SK-N-SH (cell line): Measurements from ENCODE around the gene ASPG. TPM values are rescaled to one million over a fixed set of nuclear protein-coding genes. Genes with fewer than 3 reads are reported as not detected.

ENCODE experiments used
- CTCF ChIA-PET: fragments of 300-600, 350-600 bp; formaldehyde crosslinking; extraction: SDS; loops from one replicate; lab custom pipeline; 2021; lab: Yijun Ruan, JAX
- POLR2A ChIA-PET: fragments of 350-600 bp; sonication (Branson Sonifier 250); formaldehyde crosslinking; extraction: SDS; loops from one replicate; lab custom pipeline; 2020; ENCODE audit warnings: antibody characterized with exemption, inconsistent platforms; lab: Yijun Ruan, JAX
- DNase-seq: peaks from one replicate; pipeline ENCODE4 v3.0.0; 2012
- H2AFZ ChIP-seq: fragments of 200-600 bp; sonication (generic); 2 replicates; pipeline ENCODE4 v1.8.1; 2016; ENCODE audit warnings: antibody characterized with exemption, mild to moderate bottlenecking, low read depth
- H3F3A ChIP-seq: fragments of 200-600 bp; sonication (generic); replicated peaks from 2 replicates; pipeline ENCODE3; 2016; ENCODE audit warnings: antibody characterized with exemption, mild to moderate bottlenecking; ENCODE audit not compliant: insufficient read depth
- H3K27ac ChIP-seq, 2 experiments: fragments of 200-500 bp in 1 of 2; fragments of 200-600 bp in 1 of 2; sonication (Bioruptor generic) in 1 of 2; sonication (generic), shearing (Covaris generic) in 1 of 2; 2 replicates each; pipeline versions ENCODE4 v1.5.1 to v1.6.1; 2014 to 2016; ENCODE audit warnings: low read depth in 2 of 2, inconsistent platforms in 1 of 2, low read length in 1 of 2, mild to moderate bottlenecking in 1 of 2, mixed read lengths in 1 of 2
- H3K27me3 ChIP-seq: fragments of 200-600 bp; sonication (generic), shearing (Covaris generic); 2 replicates; pipeline ENCODE4 v1.6.1; 2016; ENCODE audit warnings: mixed run types; ENCODE audit not compliant: insufficient read depth
- H3K36me3 ChIP-seq, 2 experiments: fragments of 200-500 bp in 1 of 2; fragments of 200-600 bp in 1 of 2; sonication (Bioruptor generic) in 1 of 2; sonication (generic) in 1 of 2; replicated peaks in 1 of 2; 2 replicates each; pipeline versions ENCODE3 to v1.5.1; 2014 to 2016; ENCODE audit warnings: low read length in 1 of 2, mild to moderate bottlenecking in 1 of 2; ENCODE audit not compliant: insufficient read depth in 2 of 2, control insufficient read depth in 1 of 2
- H3K4me1 ChIP-seq, 2 experiments: fragments of 200-500 bp in 1 of 2; fragments of 200-600 bp in 1 of 2; sonication (Bioruptor generic) in 1 of 2; sonication (generic), shearing (Covaris generic) in 1 of 2; 2 replicates each; pipeline versions ENCODE4 v1.5.1 to v1.6.1; 2014 to 2016; ENCODE audit warnings: low read depth in 1 of 2, low read length in 1 of 2, mixed run types in 1 of 2; ENCODE audit not compliant: insufficient read depth in 2 of 2, control insufficient read depth in 1 of 2
- H3K4me2 ChIP-seq: fragments of 200-600 bp; sonication (generic), shearing (Covaris generic); 2 replicates; pipeline ENCODE4 v1.6.1; 2017; ENCODE audit warnings: mixed run types
- H3K4me3 ChIP-seq, 2 experiments: fragments of 200-500 bp in 1 of 2; fragments of 200-600 bp in 1 of 2; sonication (Bioruptor generic) in 1 of 2; sonication (generic), shearing (Covaris generic) in 1 of 2; 2 replicates each; pipeline versions ENCODE4 v1.5.1 to v1.8.1; 2014 to 2016; ENCODE audit warnings: low read depth in 2 of 2, inconsistent platforms in 1 of 2, low read length in 1 of 2, mild to moderate bottlenecking in 1 of 2, mixed read lengths in 1 of 2, moderate library complexity in 1 of 2
- H3K79me2 ChIP-seq: fragments of 200-600 bp; sonication (generic); 2 replicates; pipeline ENCODE4 v1.8.1; 2017; ENCODE audit warnings: mild to moderate bottlenecking; ENCODE audit not compliant: insufficient read depth
- H3K9ac ChIP-seq: fragments of 200-600 bp; sonication (generic); 2 replicates; pipeline ENCODE4 v1.6.1; 2017; ENCODE audit warnings: mixed run types
- H3K9me2 ChIP-seq: fragments of 200-600 bp; sonication (generic); 2 replicates; pipeline ENCODE4 v1.6.1; 2017; ENCODE audit warnings: mixed run types
- H3K9me3 ChIP-seq: fragments of 200-600 bp; sonication (generic); 2 replicates; pipeline ENCODE4 v1.6.1; 2017; ENCODE audit warnings: mixed run types, mild to moderate bottlenecking, moderate library complexity
- H4K20me1 ChIP-seq: fragments of 200-600 bp; sonication (generic); 2 replicates; pipeline ENCODE4 v1.6.1; 2017; ENCODE audit warnings: mild to moderate bottlenecking, mixed run types; ENCODE audit not compliant: insufficient read depth
- CHD2 ChIP-seq: fragments of 150-350 bp; IDR thresholded peaks from 2 replicates; pipeline ENCODE4 v1.6.1; 2018; ENCODE audit warnings: low read length; ENCODE audit not compliant: partially characterized antibody
- ELF1 ChIP-seq: IDR thresholded peaks from 2 replicates; pipeline ENCODE4 v1.4.0; 2012
- EP300 ChIP-seq, 2 experiments: IDR thresholded peaks; 2 replicates each; pipeline versions ENCODE4 v1.4.0 to v1.6.1; 2012; ENCODE audit warnings: borderline replicate concordance in 1 of 2, low read depth in 1 of 2, low read length in 1 of 2
- EZH2phosphoT487 ChIP-seq: fragments of 200-600 bp; sonication (generic); IDR thresholded peaks from 2 replicates; pipeline ENCODE4 v1.6.1; 2017; ENCODE audit warnings: low read depth, mixed run types, mild to moderate bottlenecking, antibody characterized with exemption, moderate library complexity, borderline replicate concordance
- MEF2A ChIP-seq: IDR thresholded peaks from 2 replicates; pipeline ENCODE4 v1.4.0; 2012; ENCODE audit warnings: low read depth, borderline replicate concordance
- MXI1 ChIP-seq: IDR thresholded peaks from 2 replicates; pipeline ENCODE4 v1.6.1; 2012; ENCODE audit warnings: mild to moderate bottlenecking, low read depth, low read length, improper control_type of control experiment
- NFIC ChIP-seq: IDR thresholded peaks from 2 replicates; pipeline ENCODE4 v1.4.0; 2012; ENCODE audit warnings: borderline replicate concordance
- NRF1 ChIP-seq: IDR thresholded peaks from 2 replicates; pipeline ENCODE4 v1.6.1; 2012; ENCODE audit warnings: low read depth, mild to moderate bottlenecking, low read length
- POLR2AphosphoS5 ChIP-seq: IDR thresholded peaks from 2 replicates; pipeline ENCODE4 v1.6.1; 2012; ENCODE audit warnings: low read depth, low read length
- RAD21 ChIP-seq: IDR thresholded peaks from 2 replicates; pipeline ENCODE4 v1.6.1; 2012; ENCODE audit warnings: mild to moderate bottlenecking, low read length
- RCOR1 ChIP-seq: fragments of 150-350 bp; IDR thresholded peaks from 2 replicates; pipeline ENCODE4 v1.6.1; 2017; ENCODE audit warnings: antibody characterized with exemption, low read length
- RXRA ChIP-seq: IDR thresholded peaks from 2 replicates; pipeline ENCODE4 v1.4.0; 2012; ENCODE audit warnings: low read depth, mild to moderate bottlenecking, borderline replicate concordance
- TCF12 ChIP-seq: IDR thresholded peaks from 2 replicates; pipeline ENCODE4 v1.4.0; 2012
- WGBS: methylation state at CpG from one replicate; pipeline ENCODE4 v1.1.6; 2017; ENCODE audit warnings: low lambda C conversion rate; 5-methylcytosine and 5-hydroxymethylcytosine counted together
- polyA plus RNA-seq, 3 experiments: library from polyadenylated mRNA; depleted of rRNA; stranded (reverse); fragments of >200 nt; gene quantifications; 2 replicates each; pipeline ENCODE4 v1.2.3, GENCODE V29; 2012
- TF ChIP-seq, protein P1 (sequence below): fragments of 150-350 bp; IDR thresholded peaks from 2 replicates; pipeline ENCODE4 v1.6.1; 2016; ENCODE audit warnings: mild to moderate bottlenecking, low read depth, low read length
- TF ChIP-seq, protein P2 (sequence below): fragments of 150-350 bp; IDR thresholded peaks from 2 replicates; pipeline ENCODE4 v1.6.1; 2017; ENCODE audit warnings: antibody characterized with exemption, low read length, low read depth, borderline replicate concordance
- TF ChIP-seq, protein P3 (sequence below): IDR thresholded peaks from 2 replicates; pipeline ENCODE4 v1.4.0; 2012; ENCODE audit warnings: low read depth, borderline replicate concordance
- TF ChIP-seq, protein P4 (sequence below): IDR thresholded peaks from 2 replicates; pipeline ENCODE4 v1.4.0; 2012; ENCODE audit warnings: low read depth
- TF ChIP-seq, protein P5 (sequence below): IDR thresholded peaks from 2 replicates; pipeline ENCODE4 v1.4.0; 2012; ENCODE audit warnings: low read depth, borderline replicate concordance

The ASPG gene
- polyA plus RNA-seq, 1 of the 3 experiments (the other 2 are of a cell fraction) = not detected

DNA sequence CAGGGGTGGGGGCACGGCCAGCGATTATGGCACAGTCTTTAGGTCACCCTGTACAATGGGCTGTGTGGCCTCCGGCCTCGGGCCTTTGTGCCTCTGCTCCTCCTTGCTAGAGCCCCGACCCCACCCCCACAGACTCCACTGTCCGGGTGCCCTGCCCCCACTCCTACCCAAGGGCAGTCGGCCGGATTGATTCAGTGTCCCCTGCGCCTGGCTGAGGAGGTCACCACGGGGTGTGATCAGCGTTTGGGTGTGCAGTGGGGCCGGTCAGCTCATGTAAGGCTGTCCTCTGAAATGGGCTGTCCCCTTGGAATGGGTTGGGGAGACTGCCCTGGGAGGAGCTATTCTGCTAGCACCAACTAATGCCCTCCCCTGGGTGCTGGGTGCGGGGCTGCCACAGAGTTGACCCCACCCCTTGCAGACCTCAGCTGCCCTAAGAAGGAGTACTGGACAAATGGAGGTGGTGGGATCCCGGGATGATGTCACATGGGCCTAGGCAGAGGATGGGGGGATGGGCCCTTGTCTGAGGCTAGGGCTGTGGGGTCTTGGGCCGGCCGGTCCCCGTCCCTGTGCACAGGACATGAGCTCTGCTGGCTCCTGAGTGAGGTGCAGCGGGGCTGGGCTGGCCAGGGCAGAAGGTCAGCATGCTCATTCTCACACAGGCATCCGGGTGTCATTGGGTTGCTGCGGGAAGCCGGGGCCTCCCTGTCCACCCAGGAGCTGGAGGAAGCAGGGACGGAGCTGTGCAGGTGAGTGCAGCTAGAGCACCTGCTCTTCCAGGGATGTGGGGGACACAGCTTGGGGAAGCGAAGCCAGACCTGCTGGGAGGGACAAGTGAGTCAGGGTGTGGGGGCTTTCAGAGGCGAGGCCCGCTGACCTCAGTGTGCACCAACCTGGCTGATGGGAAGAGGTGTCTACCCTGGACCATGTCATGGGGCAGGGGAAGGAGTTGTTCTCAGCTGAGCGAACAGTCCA, 23.4 kb downstream of the ASPG start:
- Histone ChIP-seq H3K79me2 (no peaks in the 10 kb centered on the region), H3K4me1 (peaks cover 0 to 20% of the 10 kb centered on the region in 2 experiments; a peak in 1 of 4 replicates), H3K4me3 (no peak overlapping the region), H3K27me3 (no peaks in the 10 kb centered on the region), H3K9me2 (no peaks in the 10 kb centered on the region), H3F3A (no peaks in the 10 kb centered on the region), H3K4me2 (no peak overlapping the region), H3K27ac (no peak overlapping the region), H3K9ac (no peak overlapping the region), H4K20me1 (no peaks in the 10 kb centered on the region), H3K9me3 (no peaks in the 10 kb centered on the region), H2AFZ (no peak overlapping the region), H3K36me3 (no peaks in the 10 kb centered on the region)
- CTCF ChIA-PET = interaction anchor here (0.9 to 4.5 kb wide), 5 partner anchors 13 to 455 kb away, joined by 3 to 16 read pairs (median 6); no protein-coding TSS in a partner anchor
- POLR2A ChIA-PET = no interaction called here
- TF ChIP-seq, protein P1, sequence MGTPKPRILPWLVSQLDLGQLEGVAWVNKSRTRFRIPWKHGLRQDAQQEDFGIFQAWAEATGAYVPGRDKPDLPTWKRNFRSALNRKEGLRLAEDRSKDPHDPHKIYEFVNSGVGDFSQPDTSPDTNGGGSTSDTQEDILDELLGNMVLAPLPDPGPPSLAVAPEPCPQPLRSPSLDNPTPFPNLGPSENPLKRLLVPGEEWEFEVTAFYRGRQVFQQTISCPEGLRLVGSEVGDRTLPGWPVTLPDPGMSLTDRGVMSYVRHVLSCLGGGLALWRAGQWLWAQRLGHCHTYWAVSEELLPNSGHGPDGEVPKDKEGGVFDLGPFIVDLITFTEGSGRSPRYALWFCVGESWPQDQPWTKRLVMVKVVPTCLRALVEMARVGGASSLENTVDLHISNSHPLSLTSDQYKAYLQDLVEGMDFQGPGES = no peak
- TF ChIP-seq, protein P2, sequence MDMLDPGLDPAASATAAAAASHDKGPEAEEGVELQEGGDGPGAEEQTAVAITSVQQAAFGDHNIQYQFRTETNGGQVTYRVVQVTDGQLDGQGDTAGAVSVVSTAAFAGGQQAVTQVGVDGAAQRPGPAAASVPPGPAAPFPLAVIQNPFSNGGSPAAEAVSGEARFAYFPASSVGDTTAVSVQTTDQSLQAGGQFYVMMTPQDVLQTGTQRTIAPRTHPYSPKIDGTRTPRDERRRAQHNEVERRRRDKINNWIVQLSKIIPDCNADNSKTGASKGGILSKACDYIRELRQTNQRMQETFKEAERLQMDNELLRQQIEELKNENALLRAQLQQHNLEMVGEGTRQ = no peak
- TF ChIP-seq, protein P3, sequence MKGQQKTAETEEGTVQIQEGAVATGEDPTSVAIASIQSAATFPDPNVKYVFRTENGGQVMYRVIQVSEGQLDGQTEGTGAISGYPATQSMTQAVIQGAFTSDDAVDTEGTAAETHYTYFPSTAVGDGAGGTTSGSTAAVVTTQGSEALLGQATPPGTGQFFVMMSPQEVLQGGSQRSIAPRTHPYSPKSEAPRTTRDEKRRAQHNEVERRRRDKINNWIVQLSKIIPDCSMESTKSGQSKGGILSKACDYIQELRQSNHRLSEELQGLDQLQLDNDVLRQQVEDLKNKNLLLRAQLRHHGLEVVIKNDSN = no peak
- TF ChIP-seq RXRA (no peak), NRF1 (no peak), CHD2 (no peak), MXI1 (no peak), RAD21 (no peak), ELF1 (no peak)
- TF ChIP-seq, protein P4, sequence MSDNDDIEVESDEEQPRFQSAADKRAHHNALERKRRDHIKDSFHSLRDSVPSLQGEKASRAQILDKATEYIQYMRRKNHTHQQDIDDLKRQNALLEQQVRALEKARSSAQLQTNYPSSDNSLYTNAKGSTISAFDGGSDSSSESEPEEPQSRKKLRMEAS = no peak
- WGBS = 64% methylated on average over 15 of the region's 26 CpGs
- peak; percentile 27 for DNase-seq

DNA sequence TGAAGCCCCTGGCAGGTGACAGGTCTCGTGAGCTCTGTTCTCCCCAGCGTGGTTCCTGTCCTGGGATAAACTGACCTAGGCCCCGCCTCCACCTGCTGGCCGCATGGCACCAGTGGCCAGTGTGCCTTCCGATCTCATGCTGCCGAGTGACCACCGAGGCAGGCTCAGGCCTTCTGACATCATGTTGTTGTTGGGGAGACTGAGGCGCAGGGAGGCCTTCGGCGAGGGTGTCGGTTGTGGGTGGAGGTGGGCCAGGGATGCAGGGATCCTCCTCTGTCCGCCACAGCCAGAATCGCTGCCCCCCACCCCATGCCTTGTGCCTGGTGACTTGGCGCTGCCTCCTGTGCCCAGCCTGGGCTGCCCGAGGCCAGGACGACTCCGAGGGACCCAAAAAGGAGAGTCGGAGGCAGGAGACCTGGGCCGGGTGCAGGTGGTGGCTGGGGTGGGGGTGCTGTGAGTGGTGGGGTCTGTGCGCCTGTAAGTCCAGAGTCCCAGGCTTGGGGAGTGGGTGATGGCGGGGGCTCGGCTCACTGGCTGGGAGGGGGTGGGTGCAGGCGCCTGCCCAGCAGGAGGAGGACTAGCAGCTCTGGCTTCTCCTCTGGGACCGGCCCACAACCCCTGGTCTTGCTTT, 24.3 kb downstream of the ASPG start:
- no peaks in the 10 kb centered on the region for H4K20me1 ChIP-seq
- no peaks in the 10 kb centered on the region for H3F3A ChIP-seq
- H3K4me3 ChIP-seq = no peak overlapping the region
- H2AFZ ChIP-seq = no peak overlapping the region
- POLR2A ChIA-PET = no interaction called here
- no peaks in the 10 kb centered on the region for H3K9me3 ChIP-seq
- H3K4me2 ChIP-seq = no peak overlapping the region
- CTCF ChIA-PET = interaction anchor here (0.9 to 4.5 kb wide), 6 partner anchors 12 to 454 kb away, joined by 3 to 16 read pairs (median 9); no protein-coding TSS in a partner anchor
- H3K9me2 ChIP-seq = no peaks in the 10 kb centered on the region
- no peak for DNase-seq
- H3K27ac ChIP-seq = no peak overlapping the region
- WGBS = 82% methylated on average over 15 of the region's 24 CpGs
- no peaks in the 10 kb centered on the region for H3K36me3 ChIP-seq
- no peak overlapping the region for H3K9ac ChIP-seq
- H3K4me1 ChIP-seq = peaks cover 0 to 13% of the 10 kb centered on the region in 2 experiments; a peak in 1 of 4 replicates
- no peaks in the 10 kb centered on the region for H3K79me2 ChIP-seq
- no peaks in the 10 kb centered on the region for H3K27me3 ChIP-seq
- TF ChIP-seq RCOR1 (no peak), POLR2AphosphoS5 (no peak), EZH2phosphoT487 (no peak), NFIC (no peak), EP300 (IDR thresholded peaks at IDR 0.05; ENCODE audit: borderline replicate concordance in 1 of 2, low read depth in 1 of 2, low read length in 1 of 2) (no peak), MEF2A (no peak), TCF12 (no peak)
- TF ChIP-seq, protein P4 = no peak
- TF ChIP-seq, protein P5, sequence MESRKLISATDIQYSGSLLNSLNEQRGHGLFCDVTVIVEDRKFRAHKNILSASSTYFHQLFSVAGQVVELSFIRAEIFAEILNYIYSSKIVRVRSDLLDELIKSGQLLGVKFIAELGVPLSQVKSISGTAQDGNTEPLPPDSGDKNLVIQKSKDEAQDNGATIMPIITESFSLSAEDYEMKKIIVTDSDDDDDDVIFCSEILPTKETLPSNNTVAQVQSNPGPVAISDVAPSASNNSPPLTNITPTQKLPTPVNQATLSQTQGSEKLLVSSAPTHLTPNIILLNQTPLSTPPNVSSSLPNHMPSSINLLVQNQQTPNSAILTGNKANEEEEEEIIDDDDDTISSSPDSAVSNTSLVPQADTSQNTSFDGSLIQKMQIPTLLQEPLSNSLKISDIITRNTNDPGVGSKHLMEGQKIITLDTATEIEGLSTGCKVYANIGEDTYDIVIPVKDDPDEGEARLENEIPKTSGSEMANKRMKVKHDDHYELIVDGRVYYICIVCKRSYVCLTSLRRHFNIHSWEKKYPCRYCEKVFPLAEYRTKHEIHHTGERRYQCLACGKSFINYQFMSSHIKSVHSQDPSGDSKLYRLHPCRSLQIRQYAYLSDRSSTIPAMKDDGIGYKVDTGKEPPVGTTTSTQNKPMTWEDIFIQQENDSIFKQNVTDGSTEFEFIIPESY = no peak
